Osteocyte (in vitro differentiated cells): ENCODE measurements around the gene ALG6. TPM values are rescaled to one million over a fixed set of nuclear protein-coding genes. Genes with fewer than 3 reads are reported as not detected.
A peak's percentile ranks its signal among the peaks of the same experiment; 100 is the strongest.

ENCODE experiments used
- DNase-seq: peaks from one replicate; pipeline ENCODE4 v3.0.0; 2021; ENCODE audit warnings: mixed read lengths; ENCODE audit not compliant: unreplicated experiment; ENCODE audit errors: extremely low spot score
- H3K27ac Mint-ChIP-seq: one replicate; pipeline ENCODE4 v1.8.0; 2021; ENCODE audit warnings: mild to moderate bottlenecking, mixed read lengths; ENCODE audit not compliant: unreplicated experiment
- H3K27me3 Mint-ChIP-seq: one replicate; pipeline ENCODE4 v1.8.0; 2021; ENCODE audit warnings: mixed read lengths; ENCODE audit not compliant: unreplicated experiment
- H3K36me3 Mint-ChIP-seq: one replicate; pipeline ENCODE4 v1.8.0; 2021; ENCODE audit warnings: mixed read lengths; ENCODE audit not compliant: unreplicated experiment
- H3K4me1 Mint-ChIP-seq: one replicate; pipeline ENCODE4 v1.8.0; 2021; ENCODE audit warnings: mixed read lengths; ENCODE audit not compliant: unreplicated experiment
- H3K4me3 Mint-ChIP-seq: one replicate; pipeline ENCODE4 v1.8.0; 2021; ENCODE audit warnings: mild to moderate bottlenecking, moderate library complexity, mixed read lengths; ENCODE audit not compliant: unreplicated experiment
- H3K9me3 Mint-ChIP-seq: one replicate; pipeline ENCODE4 v1.8.0; 2021; ENCODE audit warnings: mixed read lengths; ENCODE audit not compliant: unreplicated experiment
- CTCF ChIP-seq: fragments of 200-600 bp; sonication (generic); IDR thresholded peaks from 2 replicates; pipeline ENCODE4 v1.5.0; 2021; ENCODE audit warnings: antibody characterized with exemption, mild to moderate bottlenecking, moderate library complexity
- total RNA-seq: library from RNA; stranded (reverse); gene quantifications from 2 replicates; pipeline ENCODE4 v1.2.1, GENCODE V29; 2021

The ALG6 gene
- total RNA-seq, 1 donor from 2014 or later: 13.6 TPM

GRCh38 chr1:63326106-63326472 lies 41.3 kb upstream of the ALG6 start:
- no peak for TF ChIP-seq CTCF
- Mint-ChIP-seq H3K4me1 (peaks cover 23% of the 10 kb centered on the region), H3K27ac (no peak overlapping the region), H3K4me3 (no peak overlapping the region), H3K9me3 (no peaks in the 10 kb centered on the region), H3K27me3 (peaks cover 73% of the 10 kb centered on the region), H3K36me3 (peaks cover 7% of the 10 kb centered on the region)
- DNase-seq: no peak

DNA sequence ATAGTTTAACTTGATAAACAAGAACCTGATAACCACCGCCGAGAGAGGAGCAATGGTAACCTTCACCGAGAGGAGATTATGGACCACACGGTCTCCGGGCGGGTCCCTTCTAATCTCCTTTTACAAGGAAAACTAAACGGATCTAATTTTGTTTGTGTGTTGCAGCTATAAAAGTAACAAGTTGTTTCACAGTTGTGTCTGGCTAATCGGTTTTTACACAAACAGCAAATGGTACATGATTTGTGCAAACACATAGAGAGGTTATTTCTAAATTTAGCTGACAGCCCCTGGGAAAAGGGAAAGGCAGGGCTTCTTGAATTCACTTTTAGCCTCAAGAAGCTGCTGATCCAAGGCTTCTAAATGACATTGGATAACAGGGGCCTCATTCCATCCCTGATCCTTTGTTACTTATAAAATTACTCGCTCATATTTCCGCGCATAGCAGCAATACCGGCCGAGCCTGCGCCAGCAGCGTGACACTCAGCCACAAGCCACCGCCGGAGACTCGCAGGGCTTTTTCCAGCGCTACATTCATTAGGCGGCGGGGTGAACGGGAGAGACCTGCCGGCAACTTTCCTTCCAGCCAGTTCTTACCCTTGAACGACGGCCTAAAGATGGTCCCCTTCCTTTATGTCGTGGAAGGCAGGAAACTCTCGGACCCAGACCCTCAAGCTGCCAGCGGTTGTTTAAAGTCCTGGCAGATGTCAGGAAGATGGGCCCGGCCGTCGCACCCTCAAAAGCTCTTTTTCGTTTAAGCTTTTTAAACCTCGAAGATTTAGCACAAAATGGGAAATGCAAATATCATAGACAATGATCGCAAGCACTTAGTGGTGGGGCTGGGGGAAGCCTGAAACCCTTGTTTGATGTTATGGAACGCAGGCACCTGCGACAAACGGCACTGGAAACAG lies 40.7 kb upstream of the ALG6 start:
- DNase-seq: no peak
- peaks cover 71% of the 10 kb centered on the region for H3K27me3 Mint-ChIP-seq
- H3K4me3 Mint-ChIP-seq: no peak overlapping the region

GRCh38 chr1:63327417-63328054 lies 39.9 kb upstream of the ALG6 start:
- Mint-ChIP-seq H3K36me3 (no peaks in the 10 kb centered on the region), H3K27me3 (peaks cover 74% of the 10 kb centered on the region)

More for the DNA sequence above, 40.7 kb upstream of the ALG6 start:
- peaks cover under 1% of the 10 kb centered on the region for H3K36me3 Mint-ChIP-seq
- no peak for TF ChIP-seq CTCF
- H3K9me3 Mint-ChIP-seq: no peaks in the 10 kb centered on the region
- H3K27ac Mint-ChIP-seq: no peak overlapping the region
- peaks cover 18% of the 10 kb centered on the region for H3K4me1 Mint-ChIP-seq

DNA sequence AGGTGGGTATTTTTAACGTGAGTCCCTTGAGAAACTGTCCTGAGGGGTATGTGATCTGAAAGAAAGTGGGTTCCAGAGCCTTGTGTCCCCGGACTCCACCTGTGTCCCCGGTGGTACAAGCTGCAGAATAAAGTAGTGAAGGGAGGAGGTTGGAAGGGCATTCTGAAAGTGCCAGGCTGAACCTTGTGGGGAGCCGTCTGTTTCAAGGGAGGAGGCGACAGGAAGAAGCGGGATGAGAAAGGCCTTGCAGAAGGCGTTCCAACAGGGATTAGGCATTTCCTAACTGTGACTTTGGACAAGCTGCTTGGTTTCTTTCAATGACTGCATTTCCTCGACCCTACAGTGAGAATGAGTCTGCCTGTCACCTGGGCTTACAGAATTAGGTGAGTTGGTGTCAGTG lies 39.3 kb upstream of the ALG6 start:
- Mint-ChIP-seq H3K4me1 (peaks cover 14% of the 10 kb centered on the region), H3K27ac (no peak overlapping the region), H3K9me3 (no peaks in the 10 kb centered on the region), H3K36me3 (no peaks in the 10 kb centered on the region), H3K4me3 (no peak overlapping the region), H3K27me3 (peaks cover 79% of the 10 kb centered on the region)
- TF ChIP-seq CTCF: no peak
- DNase-seq: no peak

More at GRCh38 chr1:63327417-63328054, 39.9 kb upstream of the ALG6 start:
- TF ChIP-seq CTCF: peak; percentile 82
- H3K27ac Mint-ChIP-seq: no peak overlapping the region
- no peak overlapping the region for H3K4me3 Mint-ChIP-seq
- H3K9me3 Mint-ChIP-seq: no peaks in the 10 kb centered on the region
- peaks cover 14% of the 10 kb centered on the region for H3K4me1 Mint-ChIP-seq
- DNase-seq: peak; percentile 88

GRCh38 chr1:63328781-63329180 lies 38.6 kb upstream of the ALG6 start:
- Mint-ChIP-seq H3K27ac (no peak overlapping the region), H3K36me3 (no peaks in the 10 kb centered on the region), H3K9me3 (no peaks in the 10 kb centered on the region), H3K4me1 (peaks cover 11% of the 10 kb centered on the region), H3K4me3 (no peak overlapping the region), H3K27me3 (peaks cover 83% of the 10 kb centered on the region)
- TF ChIP-seq CTCF: no peak
- DNase-seq: no peak
